ENCODE data around the gene TRPM2. TPM values are rescaled to one million over a fixed set of nuclear protein-coding genes. Genes with fewer than 3 reads are reported as not detected.

The TRPM2 gene
- total RNA-seq, 1 experiment from 2014 or later: 0.26 TPM

GRCh38 chr21:44304877-44305293, 48.5 kb upstream of the TRPM2 start:
- Histone ChIP-seq H3K36me3 (ENCODE audit: control insufficient read depth, insufficient read depth, low read length) (no peaks in the 10 kb centered on the region; the same call in 1 of the 2 replicates), H3K27ac (ENCODE audit: low read length) (no peak overlapping the region), H3K4me3 (ENCODE audit: low read depth in 2 of 2, low read length in 2 of 2) (no peak overlapping the region), H3K9me3 (ENCODE audit: control insufficient read depth, insufficient read depth, low read depth, low read length) (no peaks in the 10 kb centered on the region), H3K27me3 (ENCODE audit: control insufficient read depth, insufficient read depth, low read length) (no peaks in the 10 kb centered on the region), H3K4me1 (ENCODE audit: control insufficient read depth, insufficient read depth, low read length) (peaks cover 13% of the 10 kb centered on the region)
- ATAC-seq (peak; percentile 71), DNase-seq (ENCODE audit: low read depth, low spot score) (no peak)
- ChIA-PET POLR2A (no interaction called here), CTCF (no interaction called here)
- in situ Hi-C loops (cut with HindIII; ENCODE audit: low pct_unique_long_range_greater_than_20kb, low sequenced_read_pairs): no loop called here
- intact Hi-C loops (cut with micrococcal nuclease; ENCODE audit: unreplicated experiment): no loop called here
- no TSS peak for BruUV-seq (replicated peaks)
- TF ChIP-seq POLR2AphosphoS5 (IDR thresholded peaks at IDR 0.05; ENCODE audit: low read depth, low read length): no peak
- TF ChIP-seq, protein P1, sequence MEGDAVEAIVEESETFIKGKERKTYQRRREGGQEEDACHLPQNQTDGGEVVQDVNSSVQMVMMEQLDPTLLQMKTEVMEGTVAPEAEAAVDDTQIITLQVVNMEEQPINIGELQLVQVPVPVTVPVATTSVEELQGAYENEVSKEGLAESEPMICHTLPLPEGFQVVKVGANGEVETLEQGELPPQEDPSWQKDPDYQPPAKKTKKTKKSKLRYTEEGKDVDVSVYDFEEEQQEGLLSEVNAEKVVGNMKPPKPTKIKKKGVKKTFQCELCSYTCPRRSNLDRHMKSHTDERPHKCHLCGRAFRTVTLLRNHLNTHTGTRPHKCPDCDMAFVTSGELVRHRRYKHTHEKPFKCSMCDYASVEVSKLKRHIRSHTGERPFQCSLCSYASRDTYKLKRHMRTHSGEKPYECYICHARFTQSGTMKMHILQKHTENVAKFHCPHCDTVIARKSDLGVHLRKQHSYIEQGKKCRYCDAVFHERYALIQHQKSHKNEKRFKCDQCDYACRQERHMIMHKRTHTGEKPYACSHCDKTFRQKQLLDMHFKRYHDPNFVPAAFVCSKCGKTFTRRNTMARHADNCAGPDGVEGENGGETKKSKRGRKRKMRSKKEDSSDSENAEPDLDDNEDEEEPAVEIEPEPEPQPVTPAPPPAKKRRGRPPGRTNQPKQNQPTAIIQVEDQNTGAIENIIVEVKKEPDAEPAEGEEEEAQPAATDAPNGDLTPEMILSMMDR (IDR thresholded peaks at IDR 0.05): peak; percentile 83
- TF ChIP-seq, protein P2, sequence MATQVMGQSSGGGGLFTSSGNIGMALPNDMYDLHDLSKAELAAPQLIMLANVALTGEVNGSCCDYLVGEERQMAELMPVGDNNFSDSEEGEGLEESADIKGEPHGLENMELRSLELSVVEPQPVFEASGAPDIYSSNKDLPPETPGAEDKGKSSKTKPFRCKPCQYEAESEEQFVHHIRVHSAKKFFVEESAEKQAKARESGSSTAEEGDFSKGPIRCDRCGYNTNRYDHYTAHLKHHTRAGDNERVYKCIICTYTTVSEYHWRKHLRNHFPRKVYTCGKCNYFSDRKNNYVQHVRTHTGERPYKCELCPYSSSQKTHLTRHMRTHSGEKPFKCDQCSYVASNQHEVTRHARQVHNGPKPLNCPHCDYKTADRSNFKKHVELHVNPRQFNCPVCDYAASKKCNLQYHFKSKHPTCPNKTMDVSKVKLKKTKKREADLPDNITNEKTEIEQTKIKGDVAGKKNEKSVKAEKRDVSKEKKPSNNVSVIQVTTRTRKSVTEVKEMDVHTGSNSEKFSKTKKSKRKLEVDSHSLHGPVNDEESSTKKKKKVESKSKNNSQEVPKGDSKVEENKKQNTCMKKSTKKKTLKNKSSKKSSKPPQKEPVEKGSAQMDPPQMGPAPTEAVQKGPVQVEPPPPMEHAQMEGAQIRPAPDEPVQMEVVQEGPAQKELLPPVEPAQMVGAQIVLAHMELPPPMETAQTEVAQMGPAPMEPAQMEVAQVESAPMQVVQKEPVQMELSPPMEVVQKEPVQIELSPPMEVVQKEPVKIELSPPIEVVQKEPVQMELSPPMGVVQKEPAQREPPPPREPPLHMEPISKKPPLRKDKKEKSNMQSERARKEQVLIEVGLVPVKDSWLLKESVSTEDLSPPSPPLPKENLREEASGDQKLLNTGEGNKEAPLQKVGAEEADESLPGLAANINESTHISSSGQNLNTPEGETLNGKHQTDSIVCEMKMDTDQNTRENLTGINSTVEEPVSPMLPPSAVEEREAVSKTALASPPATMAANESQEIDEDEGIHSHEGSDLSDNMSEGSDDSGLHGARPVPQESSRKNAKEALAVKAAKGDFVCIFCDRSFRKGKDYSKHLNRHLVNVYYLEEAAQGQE (IDR thresholded peaks at IDR 0.05; ENCODE audit: insufficient read depth in 1 of 2, low read depth in 2 of 2, low read length in 1 of 2): no peak
- no peak for TF ChIP-seq TCF7L2 (IDR thresholded peaks at IDR 0.05; ENCODE audit: low read depth, low read length)

DNA sequence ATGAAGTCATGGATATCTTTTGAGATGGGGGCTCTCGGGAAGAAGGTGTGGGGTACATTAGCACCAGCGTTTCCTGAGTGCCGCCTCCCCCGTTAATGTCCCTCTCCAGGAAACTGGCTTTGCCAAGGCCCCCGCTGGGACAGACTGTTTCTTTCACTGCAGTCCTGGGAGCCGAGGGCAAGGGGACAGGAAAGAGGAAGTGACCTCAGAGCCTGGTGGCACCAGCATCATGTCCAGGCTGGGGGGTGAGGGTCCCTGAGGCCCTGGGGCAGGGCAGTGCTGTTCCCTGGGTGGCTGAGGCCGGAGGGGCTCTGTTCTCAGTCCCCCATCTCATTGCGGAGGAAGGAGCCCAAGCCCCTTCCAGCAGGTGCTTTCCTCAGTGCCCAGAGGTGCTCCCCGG, 47.7 kb upstream of the TRPM2 start:
- no peaks in the 10 kb centered on the region for H3K9me3 ChIP-seq (ENCODE audit: control insufficient read depth, insufficient read depth, low read depth, low read length)
- ChIA-PET CTCF (no interaction called here), POLR2A (no interaction called here)
- BruUV-seq (replicated peaks): no TSS peak
- no peaks in the 10 kb centered on the region for H3K27me3 ChIP-seq (ENCODE audit: control insufficient read depth, insufficient read depth, low read length)
- intact Hi-C loops (cut with micrococcal nuclease; ENCODE audit: unreplicated experiment) (no loop called here), in situ Hi-C loops (cut with HindIII; ENCODE audit: low pct_unique_long_range_greater_than_20kb, low sequenced_read_pairs) (no loop called here)
- no peaks in the 10 kb centered on the region; the same call in 1 of the 2 replicates for H3K36me3 ChIP-seq (ENCODE audit: control insufficient read depth, insufficient read depth, low read length)
- no peak for DNase-seq (ENCODE audit: low read depth, low spot score)
- TF ChIP-seq, protein P1 (IDR thresholded peaks at IDR 0.05): no peak
- TF ChIP-seq, protein P2 (IDR thresholded peaks at IDR 0.05; ENCODE audit: insufficient read depth in 1 of 2, low read depth in 2 of 2, low read length in 1 of 2): no peak
- TF ChIP-seq TCF7L2 (IDR thresholded peaks at IDR 0.05; ENCODE audit: low read depth, low read length): no peak
- TF ChIP-seq SIN3A (IDR thresholded peaks at IDR 0.05; ENCODE audit: borderline replicate concordance, insufficient read depth, low read depth, low read length): no peak
- no peak for TF ChIP-seq POLR2AphosphoS5 (IDR thresholded peaks at IDR 0.05; ENCODE audit: low read depth, low read length)
- H3K4me1 ChIP-seq (ENCODE audit: control insufficient read depth, insufficient read depth, low read length): peaks cover 13% of the 10 kb centered on the region
- H3K4me3 ChIP-seq (ENCODE audit: low read depth in 2 of 2, low read length in 2 of 2): no peak overlapping the region
- H3K27ac ChIP-seq (ENCODE audit: low read length): no peak overlapping the region
- ATAC-seq: no peak
